HepG2 (cell line): ENCODE data around the gene SNX9. TPM values are rescaled to one million over a fixed set of nuclear protein-coding genes. Genes with fewer than 3 reads are reported as not detected.

Experiments
- ATAC-seq: fragments of 200-7000 bp; cut with Tn5 transposase; 3 replicates; pipeline ENCODE4 v1.9.1; 2020; ENCODE audit warnings: mild to moderate bottlenecking, moderate library complexity
- BruUV-seq: library from RNA; stranded (reverse); fragments of 400-500 nt; replicated peaks from 2 replicates; lab custom pipeline; 2021; lab: Mats Ljungman, UMichigan
- CTCF ChIA-PET: fragments of 300-600 bp; formaldehyde crosslinking; extraction: SDS; loops from one replicate; lab custom pipeline; 2021; ENCODE audit warnings: low total read pairs, inconsistent platforms, low intra/inter-chr PET ratio; lab: Yijun Ruan, JAX
- POLR2A ChIA-PET: fragments of 350-600 bp; sonication (Branson Sonifier 250); formaldehyde crosslinking; loops from one replicate; lab custom pipeline; 2020; ENCODE audit warnings: antibody characterized with exemption, inconsistent platforms; lab: Yijun Ruan, JAX
- DNase-seq: peaks from one replicate; pipeline ENCODE4 v3.0.0-alpha.2; 2015; ENCODE audit warnings: low spot score
- FAIRE-seq: peaks from 3 replicates; lab custom pipeline; 2011; peaks lifted over from hg19 to GRCh38; lab: Jason Lieb, UNC
- H2AFZ ChIP-seq: one replicate; pipeline ENCODE4 v1.6.1; 2011; ENCODE audit warnings: low read length, inconsistent platforms
- H3K27ac ChIP-seq: fragments of 300-600 bp; 3 replicates; pipeline ENCODE4 v1.8.0; 2011; ENCODE audit warnings: mixed run types, mild to moderate bottlenecking, mixed read lengths, low read length, inconsistent platforms; ENCODE audit not compliant: insufficient read depth; ENCODE audit errors: extremely low read length
- H3K27me3 ChIP-seq, 2 experiments: fragments of 200-600 bp in 1 of 2; 2 replicates in 1 of 2; 3 replicates in 1 of 2; pipeline versions ENCODE4 v1.6.0 to v1.8.0; 2011; ENCODE audit warnings: low read length in 2 of 2, mild to moderate bottlenecking in 2 of 2, moderate library complexity in 2 of 2, inconsistent platforms in 1 of 2; ENCODE audit not compliant: insufficient read depth in 2 of 2, control insufficient read depth in 1 of 2
- H3K36me3 ChIP-seq, 2 experiments: fragments of 200-600 bp in 1 of 2; replicated peaks in 1 of 2; 2 replicates in 1 of 2; 3 replicates in 1 of 2; pipeline versions ENCODE4 v1.5.1 to v1.8.0; 2011; ENCODE audit warnings: low read length in 2 of 2, inconsistent platforms in 1 of 2; ENCODE audit not compliant: insufficient read depth in 2 of 2, control insufficient read depth in 1 of 2
- H3K4me1 ChIP-seq: 2 replicates; pipeline ENCODE4 v1.5.1; 2012; ENCODE audit warnings: low read length, inconsistent platforms; ENCODE audit not compliant: insufficient read depth
- H3K4me2 ChIP-seq: 2 replicates; pipeline ENCODE4 v1.6.0; 2011; ENCODE audit warnings: low read depth, low read length, inconsistent platforms
- H3K4me3 ChIP-seq, 3 experiments: fragments of 200-600 bp in 1 of 3; sonication (generic), shearing (Covaris generic) in 1 of 3; replicated peaks in 1 of 3; 2 replicates each; pipeline ENCODE4 v1.5.1; 2011 to 2016; ENCODE audit warnings: low read length in 3 of 3, inconsistent platforms in 2 of 3, low read depth in 2 of 3, mild to moderate bottlenecking in 2 of 3, control low read depth in 1 of 3, mixed read lengths in 1 of 3; ENCODE audit not compliant: insufficient read depth in 1 of 3
- H3K79me2 ChIP-seq: one replicate; pipeline ENCODE4 v1.6.1; 2011; ENCODE audit warnings: low read length, inconsistent platforms; ENCODE audit not compliant: insufficient read depth
- H3K9ac ChIP-seq: 2 replicates; pipeline ENCODE4 v1.6.0; 2011; ENCODE audit warnings: mild to moderate bottlenecking, low read depth, low read length, inconsistent platforms; ENCODE audit not compliant: insufficient read depth
- H3K9me3 ChIP-seq: 2 replicates; pipeline ENCODE4 v1.5.1; 2012; ENCODE audit warnings: mild to moderate bottlenecking, low read length
- H4K20me1 ChIP-seq: 2 replicates; pipeline ENCODE4 v1.6.0; 2011; ENCODE audit warnings: inconsistent platforms, mild to moderate bottlenecking, low read length, moderate library complexity; ENCODE audit not compliant: insufficient read depth
- AGO1 ChIP-seq: fragments of 200-400 bp; formaldehyde crosslinking; IDR thresholded peaks from 2 replicates; pipeline ENCODE4 v1.6.1; 2017; ENCODE audit warnings: mild to moderate bottlenecking, low read depth, low read length, moderate library complexity; ENCODE audit not compliant: poor library complexity, severe bottlenecking
- ARID2 ChIP-seq: sonication (generic); formaldehyde crosslinking; IDR thresholded peaks from 2 replicates; pipeline ENCODE4 v1.8.1; 2022; ENCODE audit warnings: mild to moderate bottlenecking, missing genetic modification reagents, borderline replicate concordance
- ATF3 ChIP-seq: sonication (generic); formaldehyde crosslinking; IDR thresholded peaks from 2 replicates; pipeline ENCODE4 v1.4.0; 2020; ENCODE audit warnings: missing genetic modification reagents
- HBP1 ChIP-seq: IDR thresholded peaks from 2 replicates; pipeline ENCODE4 v1.6.1; 2016; ENCODE audit warnings: low read depth, control low read depth
- HDAC2 ChIP-seq: sonication (generic); formaldehyde crosslinking; IDR thresholded peaks from 2 replicates; pipeline ENCODE4 v1.4.0; 2020; ENCODE audit warnings: missing genetic modification reagents
- KLF9 ChIP-seq: IDR thresholded peaks from 2 replicates; pipeline ENCODE4 v1.6.1; 2016; ENCODE audit warnings: low read depth
- MBNL3 ChIP-seq: fragments of 250-450 bp; sonication (Bioruptor Pico); conservative IDR thresholded peaks from 2 replicates; pipeline ENCODE4 v1.8.0; 2022; ENCODE audit warnings: mild to moderate bottlenecking, inconsistent platforms
- POLR2G ChIP-seq: fragments of 200-400 bp; formaldehyde crosslinking; IDR thresholded peaks from 2 replicates; pipeline ENCODE4 v1.6.1; 2018; ENCODE audit warnings: mild to moderate bottlenecking, low read depth, low read length, moderate library complexity
- RAD51 ChIP-seq: fragments of 450-650 bp; IDR thresholded peaks from 2 replicates; pipeline ENCODE4 v1.6.1; 2016; ENCODE audit warnings: borderline replicate concordance
- RNF2 ChIP-seq: fragments of 450-650 bp; conservative IDR thresholded peaks from 2 replicates; pipeline ENCODE4 v1.6.1; 2016; ENCODE audit warnings: low read depth
- ZNF10 ChIP-seq: sonication (generic); formaldehyde crosslinking; IDR thresholded peaks from 2 replicates; pipeline ENCODE4 v1.4.0; 2020; ENCODE audit warnings: mild to moderate bottlenecking, low read depth, missing genetic modification reagents, borderline replicate concordance
- ZNF615 ChIP-seq: sonication (generic); formaldehyde crosslinking; IDR thresholded peaks from 2 replicates; pipeline ENCODE4 v1.5.0; 2020; ENCODE audit warnings: mild to moderate bottlenecking, missing genetic modification reagents, borderline replicate concordance
- ZNF724P ChIP-seq: sonication (generic); formaldehyde crosslinking; IDR thresholded peaks from 2 replicates; pipeline ENCODE4 v1.8.0; 2022; ENCODE audit warnings: missing genetic modification reagents, borderline replicate concordance
- WGBS: methylation state at CpG from one replicate; pipeline ENCODE4 v1.1.6; 2017; ENCODE audit warnings: low lambda C conversion rate; 5-methylcytosine and 5-hydroxymethylcytosine counted together
- in situ Hi-C: cut with HindIII; loops from 2 replicates; pipeline ENCODE4 v1.10.0; 2017; ENCODE audit warnings: low pct_unique_long_range_greater_than_20kb; ENCODE audit not compliant: extremely low pct_ligation_motif_present
- intact Hi-C: fragments of 100-400 bp; cut with micrococcal nuclease; formaldehyde crosslinking; loops from one replicate; pipeline ENCODE4 v1.10.0; 2022; ENCODE audit not compliant: unreplicated experiment
- polyA plus RNA-seq, 8 experiments: library from polyadenylated mRNA; depleted of rRNA in 3 of 8; stranded (reverse) in 7 of 8; unstranded in 1 of 8; fragments of >200 nt; fragmentation: Illumina TruSeq in 4 of 8; extraction: Trizol in 4 of 8; gene quantifications; 2 replicates each; pipeline versions ENCODE4 v1.2.1 to v1.2.3, GENCODE V29; 2011 to 2016; ENCODE audit warnings: low read depth in 4 of 8, missing spikeins in 1 of 8, mixed read lengths in 1 of 8; ENCODE audit not compliant: insufficient read depth in 1 of 8
- total RNA-seq, 5 experiments: library from RNA; depleted of rRNA; stranded (reverse); fragments of >200 nt; fragmentation: Illumina TruSeq; extraction: Trizol; gene quantifications; 2 replicates each; pipeline ENCODE4 v1.2.3, GENCODE V29; 2016; ENCODE audit warnings: low read depth in 1 of 5

The SNX9 gene
- total and polyA plus RNA-seq, 2 of the 13 experiments (the other 11 are each of a cell fraction or from before 2014, with no cell fraction given): 21.9 to 36.0 TPM

GRCh38 chr6:157964100-157964499 is 141.1 kb downstream of the SNX9 start:
- Histone ChIP-seq H3K79me2 (no peaks in the 10 kb centered on the region), H3K4me3 (no peak overlapping the region), H4K20me1 (no peaks in the 10 kb centered on the region), H3K4me1 (peaks cover 43% of the 10 kb centered on the region), H3K9ac (no peak overlapping the region), H3K36me3 (no peaks in the 10 kb centered on the region), H2AFZ (no peak overlapping the region), H3K27ac (no peak overlapping the region), H3K9me3 (peaks cover 7% of the 10 kb centered on the region), H3K27me3 (no peaks in the 10 kb centered on the region), H3K4me2 (no peak overlapping the region)
- FAIRE-seq (no peak), ATAC-seq (no peak), DNase-seq (no peak)
- intact Hi-C loops: no loop called here
- TF ChIP-seq ARID2 (0 out of 2 replicates have a peak, but pooled peaks have one; percentile 34), MBNL3 (CRISPR knock-in tag) (no peak)
- ChIA-PET POLR2A (interaction anchor here (1.4 to 1.9 kb wide), 2 partner anchors 10 kb away, joined by 4 to 7 read pairs; no protein-coding TSS in a partner anchor), CTCF (no interaction called here)
- 69% methylated on average over 3 of the region's 3 CpGs for WGBS
- BruUV-seq: no TSS peak
- in situ Hi-C loops: no loop called here

GRCh38 chr6:157965387-157965786 is 142.3 kb downstream of the SNX9 start:
- no TSS peak for BruUV-seq
- Histone ChIP-seq H3K27me3 (no peaks in the 10 kb centered on the region), H3K27ac (no peak overlapping the region), H3K4me1 (peaks cover 41% of the 10 kb centered on the region), H4K20me1 (no peaks in the 10 kb centered on the region), H2AFZ (no peak overlapping the region), H3K9me3 (no peaks in the 10 kb centered on the region), H3K4me2 (no peak overlapping the region), H3K4me3 (no peak overlapping the region), H3K9ac (no peak overlapping the region), H3K79me2 (no peaks in the 10 kb centered on the region), H3K36me3 (no peaks in the 10 kb centered on the region)
- ChIA-PET CTCF (no interaction called here), POLR2A (interaction anchor here (0.5 to 3.3 kb wide), 2 partner anchors 11 to 182 kb away, joined by 3 to 18 read pairs; no protein-coding TSS in a partner anchor)
- 73% methylated on average over 3 of the region's 3 CpGs for WGBS
- in situ Hi-C loops: no loop called here
- ATAC-seq (no peak), DNase-seq (no peak), FAIRE-seq (no peak)
- intact Hi-C loops: no loop called here
- TF ChIP-seq ATF3 (CRISPR knock-in tag) (no peak), HDAC2 (CRISPR knock-in tag) (no peak), HBP1 (CRISPR knock-in tag) (no peak), ZNF724P (CRISPR knock-in tag) (no peak), POLR2G (no peak), ZNF10 (CRISPR knock-in tag) (no peak), ZNF615 (CRISPR knock-in tag) (no peak), KLF9 (CRISPR knock-in tag) (no peak), RNF2 (no peak), RAD51 (no peak), AGO1 (no peak)
